Measurements from ENCODE around the gene PPP6R3. TPM values are rescaled to one million over a fixed set of nuclear protein-coding genes. Genes with fewer than 3 reads are reported as not detected.

The PPP6R3 gene
- total RNA-seq, 4 donors from 2014 or later: 238 to 334 (median 268) TPM

GRCh38 chr11:68439355-68440065 lies 21.0 kb upstream of the PPP6R3 start:
- H3K27me3 ChIP-seq: no peaks in the 10 kb centered on the region
- intact Hi-C loops (cut with DNase I): loop anchor here (5.0 kb wide), 1 partner anchor 37 kb away; no protein-coding TSS in a partner anchor
- H3K9me3 ChIP-seq: no peaks in the 10 kb centered on the region
- H3K36me3 ChIP-seq: peaks cover 0 to 26% of the 10 kb centered on the region in 2 donors
- TF ChIP-seq CTCF (IDR thresholded peaks at IDR 0.05): no peak
- TF ChIP-seq POLR2A (IDR thresholded peaks at IDR 0.05): no peak
- H3K4me1 ChIP-seq: peaks cover 0 to 22% of the 10 kb centered on the region in 2 donors
- H3K4me3 ChIP-seq (replicated peaks in 1 of 3): no peak overlapping the region
- WGBS, 2 donors: 76 to 83% methylated on average over 9 to 28 of the region's 38 CpGs
- no peak overlapping the region for H3K27ac ChIP-seq
- no peak for DNase-seq

GRCh38 chr11:68440224-68440623 lies 20.3 kb upstream of the PPP6R3 start:
- Histone ChIP-seq H3K4me1 (peaks cover 0 to 22% of the 10 kb centered on the region in 2 donors), H3K27me3 (no peaks in the 10 kb centered on the region), H3K36me3 (peaks cover 0 to 26% of the 10 kb centered on the region in 2 donors), H3K9me3 (no peaks in the 10 kb centered on the region), H3K4me3 (replicated peaks in 1 of 3) (no peak overlapping the region), H3K27ac (no peak overlapping the region)
- no peak for TF ChIP-seq CTCF (IDR thresholded peaks at IDR 0.05)
- TF ChIP-seq POLR2A (IDR thresholded peaks at IDR 0.05): no peak
- DNase-seq: no peak
- 89 to 92% methylated on average over 8 of the region's 8 CpGs for WGBS, 2 donors
- intact Hi-C loops (cut with DNase I): no loop called here

- WGBS, 2 donors: 62 to 86% methylated on average over 4 to 6 of the region's 6 CpGs
- H3K9me3 ChIP-seq: no peaks in the 10 kb centered on the region
- H3K27ac ChIP-seq: peak overlapping the region in 2 of 3 donors; percentile 3 to 56
- peaks cover 0 to 26% of the 10 kb centered on the region in 2 donors for H3K36me3 ChIP-seq
- TF ChIP-seq CTCF (IDR thresholded peaks at IDR 0.05) (no peak), POLR2A (IDR thresholded peaks at IDR 0.05) (no peak)
- DNase-seq: no peak
- H3K4me3 ChIP-seq (replicated peaks in 1 of 3): no peak overlapping the region
- no peaks in the 10 kb centered on the region for H3K27me3 ChIP-seq
- intact Hi-C loops (cut with DNase I): no loop called here
- H3K4me1 ChIP-seq: peaks cover 0 to 22% of the 10 kb centered on the region in 2 donors
Measured at GRCh38 chr11:68441466-68442230, 18.9 kb upstream of the PPP6R3 start.

GRCh38 chr11:68442433-68442832 lies 18.1 kb upstream of the PPP6R3 start:
- intact Hi-C loops (cut with DNase I): no loop called here

More at GRCh38 chr11:68442433-68442832, 18.1 kb upstream of the PPP6R3 start:
- WGBS, 2 donors: 79% methylated on average over 9 to 10 of the region's 10 CpGs
- Histone ChIP-seq H3K9me3 (no peaks in the 10 kb centered on the region), H3K27ac (no peak overlapping the region), H3K4me3 (replicated peaks in 1 of 3) (no peak overlapping the region), H3K27me3 (no peaks in the 10 kb centered on the region), H3K36me3 (peaks cover 0 to 26% of the 10 kb centered on the region in 2 donors), H3K4me1 (peaks cover 0 to 15% of the 10 kb centered on the region in 2 donors)
- no peak for TF ChIP-seq CTCF (IDR thresholded peaks at IDR 0.05)
- no peak for TF ChIP-seq POLR2A (IDR thresholded peaks at IDR 0.05)
- no peak for DNase-seq

Measured in thyroid gland (tissue), 4 donors.